Iris pigment epithelial cell (primary cell): ENCODE measurements around the gene ASTN2.

ENCODE experiments used
- DNase-seq: peaks from one replicate; pipeline ENCODE4 v3.0.0-alpha.2; 2011; ENCODE audit warnings: low read depth

ASTN2 gene

GRCh38 chr9:116736399-116737151 is 678.3 kb downstream of the ASTN2 start:
- DNase-seq = no peak

GRCh38 chr9:116733010-116733641 is 681.7 kb downstream of the ASTN2 start:
- DNase-seq = no peak

GRCh38 chr9:116726602-116727001 is 688.3 kb downstream of the ASTN2 start:
- no peak for DNase-seq

GRCh38 chr9:116724123-116724522 is 690.7 kb downstream of the ASTN2 start:
- no peak for DNase-seq

- no peak for DNase-seq
These were observed 692.9 kb downstream of the ASTN2 start for GRCh38 chr9:116721944-116722343.

- no peak for DNase-seq
These were observed 693.4 kb downstream of the ASTN2 start for GRCh38 chr9:116721411-116721810.

GRCh38 chr9:116720111-116720510 is 694.7 kb downstream of the ASTN2 start:
- no peak for DNase-seq

- no peak for DNase-seq
These were observed 696.7 kb downstream of the ASTN2 start for GRCh38 chr9:116718111-116718510.

- DNase-seq = no peak
These were observed 697.7 kb downstream of the ASTN2 start for GRCh38 chr9:116717150-116717549.

- DNase-seq = no peak
These were observed 698.4 kb downstream of the ASTN2 start for GRCh38 chr9:116716438-116716837.

- DNase-seq = no peak
These were observed 699.1 kb downstream of the ASTN2 start for GRCh38 chr9:116715751-116716150.

GRCh38 chr9:116713271-116713670 is 701.6 kb downstream of the ASTN2 start:
- no peak for DNase-seq

GRCh38 chr9:116712781-116713180 is 702.1 kb downstream of the ASTN2 start:
- no peak for DNase-seq

GRCh38 chr9:116706310-116707290 is 708.3 kb downstream of the ASTN2 start:
- no peak for DNase-seq

- DNase-seq = peak; percentile 18
These were observed 709.3 kb downstream of the ASTN2 start for GRCh38 chr9:116705531-116705930.

- no peak for DNase-seq
These were observed 710.4 kb downstream of the ASTN2 start for GRCh38 chr9:116704470-116704869.

GRCh38 chr9:116703634-116704033 is 711.2 kb downstream of the ASTN2 start:
- DNase-seq = no peak

- peak; percentile 38 for DNase-seq
These were observed 712.8 kb downstream of the ASTN2 start for GRCh38 chr9:116701940-116702642.

- DNase-seq = no peak
These were observed 713.7 kb downstream of the ASTN2 start for GRCh38 chr9:116700882-116701865.

GRCh38 chr9:116700279-116700678 is 714.6 kb downstream of the ASTN2 start:
- DNase-seq = no peak

GRCh38 chr9:116697887-116698286 is 717.0 kb downstream of the ASTN2 start:
- no peak for DNase-seq
